PC-9 (cell line): ENCODE data around the gene CNTNAP2.

Experiments used
- CTCF ChIP-seq: fragments of 200-600 bp; sonication (generic); conservative IDR thresholded peaks from 2 replicates; pipeline ENCODE4 v1.6.1; 2017; ENCODE audit warnings: mixed run types, antibody characterized with exemption, mild to moderate bottlenecking, moderate library complexity
- EZH2 ChIP-seq: fragments of 200-600 bp; sonication (generic); IDR thresholded peaks from 2 replicates; pipeline ENCODE4 v1.8.0; 2017; ENCODE audit warnings: antibody characterized with exemption, low read depth

DNA sequence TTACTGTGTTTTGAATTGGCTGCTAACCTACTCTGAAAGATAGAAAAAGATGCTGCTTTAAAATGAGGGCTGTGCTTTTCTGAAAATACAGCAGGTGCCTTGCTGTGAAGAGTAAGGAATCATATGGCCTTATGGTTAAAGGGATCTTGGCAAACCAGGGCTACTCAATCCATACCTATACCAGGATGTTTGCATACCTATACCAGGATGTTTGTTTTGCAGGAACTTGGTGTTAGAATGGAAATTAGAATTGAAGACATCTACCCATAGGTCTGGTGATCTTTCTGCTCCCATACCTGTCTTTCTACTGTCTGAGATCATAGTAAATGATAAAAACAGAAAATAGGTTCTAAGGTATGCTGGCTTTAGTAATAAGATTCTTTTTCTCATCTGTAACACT is 2273.8 kb downstream of the CNTNAP2 start:
- TF ChIP-seq CTCF: no peak
- TF ChIP-seq EZH2: no peak
